Stimulated activated CD8-positive, alpha-beta memory T cell treated with anti-CD3 and anti-CD28 coated beads, Interleukin-12 subunit alpha, Interleukin-12 subunit beta, amount 100 ng/mL, for 24 hours (primary cell): ENCODE measurements around the gene PARVB.

Source experiments
- DNase-seq: peaks from one replicate; pipeline ENCODE4 v3.0.0-alpha.2; 2020; ENCODE audit errors: extremely low read depth

The PARVB gene

GRCh38 chr22:44200855-44201550, 176.9 kb downstream of the PARVB start:
- DNase-seq: no peak

- DNase-seq: no peak
These were observed 177.6 kb downstream of the PARVB start for GRCh38 chr22:44201665-44202064.

GRCh38 chr22:44202261-44202789, 178.2 kb downstream of the PARVB start:
- no peak for DNase-seq

GRCh38 chr22:44203203-44203602, 179.1 kb downstream of the PARVB start:
- no peak for DNase-seq

GRCh38 chr22:44204739-44205515, 180.8 kb downstream of the PARVB start:
- DNase-seq: no peak

- no peak for DNase-seq
These were observed 181.6 kb downstream of the PARVB start for GRCh38 chr22:44205516-44206329.

- DNase-seq: no peak
These were observed 182.2 kb downstream of the PARVB start for GRCh38 chr22:44206330-44206645.

- no peak for DNase-seq
These were observed 182.6 kb downstream of the PARVB start for GRCh38 chr22:44206696-44207095.

- DNase-seq: no peak
These were observed 183.3 kb downstream of the PARVB start for GRCh38 chr22:44207173-44207980.

GRCh38 chr22:44207981-44208317, 183.8 kb downstream of the PARVB start:
- DNase-seq: no peak

- no peak for DNase-seq
These were observed 185.2 kb downstream of the PARVB start for GRCh38 chr22:44209343-44209742.

- no peak for DNase-seq
These were observed 186.6 kb downstream of the PARVB start for GRCh38 chr22:44210722-44211121.

- DNase-seq: no peak
These were observed 187.3 kb downstream of the PARVB start for GRCh38 chr22:44211256-44211945.

GRCh38 chr22:44211946-44212930, 188.1 kb downstream of the PARVB start:
- no peak for DNase-seq

GRCh38 chr22:44212936-44213335, 188.8 kb downstream of the PARVB start:
- no peak for DNase-seq

- DNase-seq: no peak
These were observed 189.5 kb downstream of the PARVB start for GRCh38 chr22:44213489-44214043.

- no peak for DNase-seq
These were observed 190.1 kb downstream of the PARVB start for GRCh38 chr22:44214187-44214586.

GRCh38 chr22:44214764-44215163, 190.7 kb downstream of the PARVB start:
- DNase-seq: no peak

GRCh38 chr22:44215287-44215686, 191.2 kb downstream of the PARVB start:
- no peak for DNase-seq
